Activated CD8-positive, alpha-beta memory T cell treated with anti-CD3 and anti-CD28 coated beads, Interleukin-2, amount 50 U/mL, for 4 hours (primary cell): Measurements from ENCODE around the gene LBP.
"Not testable (repeated sequence)": the region's sequence is repeated elsewhere in the genome, so short reads cannot be mapped to it uniquely, and the experiment has no call there.

Experiments
- DNase-seq: peaks from one replicate; pipeline ENCODE4 v3.0.0-alpha.2; 2020

LBP gene

DNA sequence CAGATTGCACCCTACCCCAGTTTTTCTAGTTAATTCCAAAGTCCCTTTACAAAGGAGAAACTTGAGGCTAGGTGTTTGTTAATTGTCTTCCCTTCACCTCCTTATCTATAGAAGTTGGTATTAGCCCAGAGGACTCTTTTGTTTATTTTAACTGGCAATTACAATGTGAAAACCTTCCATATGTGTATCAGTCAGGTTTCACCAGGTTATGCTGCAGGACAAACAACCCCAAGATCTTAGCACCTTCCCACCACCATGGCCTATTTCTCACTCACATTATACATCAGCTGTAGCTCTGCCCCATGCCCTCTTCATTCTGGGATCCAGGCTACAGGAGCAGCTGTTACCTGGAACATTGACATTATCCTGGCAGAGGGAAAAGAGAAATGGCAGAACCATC, 57.7 kb downstream of the LBP start:
- no peak for DNase-seq

- no peak for DNase-seq
These were observed 58.9 kb downstream of the LBP start for GRCh38 chr20:38405132-38405531.

- DNase-seq, result no peak
These were observed 60.2 kb downstream of the LBP start for GRCh38 chr20:38406476-38406875.

DNA sequence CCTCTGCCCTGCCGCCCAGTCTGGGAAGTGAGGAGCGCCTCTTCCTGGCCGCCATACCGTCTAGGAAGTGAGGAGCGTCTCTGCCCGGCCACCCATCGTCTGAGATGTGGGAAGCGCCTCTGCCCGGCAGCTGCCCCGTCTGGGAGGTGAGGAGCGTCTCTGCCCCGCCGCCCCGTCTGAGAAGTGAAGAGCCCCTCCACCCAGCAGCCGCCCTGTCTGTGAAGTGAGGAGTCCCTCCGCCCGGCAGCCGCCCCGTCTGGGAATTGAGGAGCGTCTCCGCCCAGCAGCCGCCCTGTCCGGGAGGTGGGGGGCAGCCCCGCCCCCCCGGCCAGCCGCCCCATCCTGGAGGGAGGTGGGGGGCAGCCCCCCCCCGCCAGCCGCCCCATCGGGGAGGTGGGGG, 61.0 kb downstream of the LBP start:
- no peak for DNase-seq

DNA sequence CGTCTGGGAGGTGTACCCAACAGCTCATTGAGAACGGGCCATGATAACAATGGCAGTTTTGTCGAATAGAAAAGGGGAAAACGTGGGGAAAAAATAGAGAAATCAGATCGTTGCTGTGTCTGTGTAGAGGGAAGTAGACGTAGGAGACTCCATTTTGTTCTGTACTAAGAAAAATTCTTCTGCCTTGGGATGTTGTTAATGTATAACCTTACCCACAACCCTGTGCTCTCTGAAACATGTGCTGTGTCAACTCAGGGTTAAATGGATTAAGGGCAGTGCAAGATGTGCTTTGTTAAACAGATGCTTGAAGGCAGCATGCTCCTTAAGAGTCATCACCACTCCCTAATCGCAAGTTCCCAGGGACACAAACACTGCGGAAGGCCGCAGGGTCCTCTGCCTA, 61.5 kb downstream of the LBP start:
- DNase-seq, result not testable (repeated sequence)

GRCh38 chr20:38412877-38413577, 66.7 kb downstream of the LBP start:
- DNase-seq, result no peak

GRCh38 chr20:38414769-38415450, 68.6 kb downstream of the LBP start:
- DNase-seq, result no peak

DNA sequence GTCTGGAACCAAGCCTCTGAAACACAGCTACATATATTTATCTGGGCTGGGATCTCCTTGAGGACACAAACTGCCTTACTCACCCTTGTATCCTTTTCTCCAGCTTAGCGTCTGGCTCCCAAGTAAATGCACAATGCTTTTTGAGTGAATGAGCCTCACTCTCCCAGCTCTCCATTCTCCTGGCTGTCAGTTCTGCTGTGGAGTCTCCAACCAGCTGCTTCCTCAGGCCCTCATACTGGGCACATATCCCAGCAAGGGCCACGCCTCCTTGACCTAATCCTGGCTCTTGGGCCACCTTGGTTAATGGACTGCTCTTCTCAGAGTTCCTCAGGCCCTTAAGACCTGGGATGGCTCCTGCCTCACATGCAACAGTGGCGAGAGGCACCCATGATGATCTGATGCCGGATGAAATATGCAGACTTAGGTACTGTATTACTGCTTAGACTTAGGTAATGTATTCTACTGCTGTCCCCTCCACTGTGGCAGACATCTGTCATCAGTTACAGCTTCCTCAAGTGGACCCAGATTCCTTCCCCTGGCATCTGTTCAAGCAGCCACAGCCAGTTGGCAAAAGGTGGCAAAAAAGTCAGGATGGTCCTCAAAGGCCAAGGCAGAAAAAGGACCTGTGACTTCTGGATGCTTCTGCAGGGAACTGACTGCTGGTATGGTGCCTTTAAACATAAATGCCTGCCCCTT, 72.4 kb downstream of the LBP start:
- no peak for DNase-seq

- DNase-seq, result no peak
These were observed 74.3 kb downstream of the LBP start for GRCh38 chr20:38420388-38421085.

- no peak for DNase-seq
These were observed 75.6 kb downstream of the LBP start for GRCh38 chr20:38421915-38422314.

DNA sequence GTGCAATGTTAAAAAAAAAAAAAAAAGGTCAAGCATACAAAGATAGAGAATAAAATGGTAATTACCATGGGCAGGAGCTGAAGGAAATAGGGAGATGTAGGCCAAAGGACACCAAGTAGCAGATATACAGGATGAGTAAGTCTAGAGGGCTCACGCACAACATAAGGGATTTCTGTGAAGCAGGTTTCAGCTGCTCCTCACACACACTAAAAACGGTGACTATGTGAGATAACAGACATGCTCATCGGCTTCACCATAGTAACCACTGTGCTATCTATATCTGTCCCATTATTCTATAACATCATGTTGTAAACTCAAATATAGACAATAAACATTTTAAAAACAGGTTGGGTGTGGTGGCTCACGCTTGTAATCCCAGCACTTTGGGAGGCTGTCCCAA, 77.3 kb downstream of the LBP start:
- DNase-seq, result no peak

DNA sequence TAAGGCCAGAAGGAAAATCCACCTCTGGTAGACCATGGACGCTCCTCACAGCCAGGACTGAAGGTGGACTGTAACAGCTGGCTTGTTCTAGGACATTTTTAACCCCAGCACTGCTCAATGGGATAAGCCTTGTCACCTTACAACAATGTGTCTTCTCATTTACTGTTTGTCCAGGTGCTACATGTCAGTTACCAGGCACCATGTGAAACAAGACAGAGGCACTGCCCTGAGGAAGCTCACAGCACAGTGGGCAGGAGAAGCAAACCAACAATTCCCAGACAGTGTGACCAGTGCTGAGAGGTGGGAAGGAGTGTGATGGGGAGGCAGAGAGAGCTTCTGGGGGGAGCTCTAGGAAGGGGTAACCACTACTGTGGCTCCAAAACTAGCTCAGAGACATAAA, 78.1 kb downstream of the LBP start:
- DNase-seq, result no peak

DNA sequence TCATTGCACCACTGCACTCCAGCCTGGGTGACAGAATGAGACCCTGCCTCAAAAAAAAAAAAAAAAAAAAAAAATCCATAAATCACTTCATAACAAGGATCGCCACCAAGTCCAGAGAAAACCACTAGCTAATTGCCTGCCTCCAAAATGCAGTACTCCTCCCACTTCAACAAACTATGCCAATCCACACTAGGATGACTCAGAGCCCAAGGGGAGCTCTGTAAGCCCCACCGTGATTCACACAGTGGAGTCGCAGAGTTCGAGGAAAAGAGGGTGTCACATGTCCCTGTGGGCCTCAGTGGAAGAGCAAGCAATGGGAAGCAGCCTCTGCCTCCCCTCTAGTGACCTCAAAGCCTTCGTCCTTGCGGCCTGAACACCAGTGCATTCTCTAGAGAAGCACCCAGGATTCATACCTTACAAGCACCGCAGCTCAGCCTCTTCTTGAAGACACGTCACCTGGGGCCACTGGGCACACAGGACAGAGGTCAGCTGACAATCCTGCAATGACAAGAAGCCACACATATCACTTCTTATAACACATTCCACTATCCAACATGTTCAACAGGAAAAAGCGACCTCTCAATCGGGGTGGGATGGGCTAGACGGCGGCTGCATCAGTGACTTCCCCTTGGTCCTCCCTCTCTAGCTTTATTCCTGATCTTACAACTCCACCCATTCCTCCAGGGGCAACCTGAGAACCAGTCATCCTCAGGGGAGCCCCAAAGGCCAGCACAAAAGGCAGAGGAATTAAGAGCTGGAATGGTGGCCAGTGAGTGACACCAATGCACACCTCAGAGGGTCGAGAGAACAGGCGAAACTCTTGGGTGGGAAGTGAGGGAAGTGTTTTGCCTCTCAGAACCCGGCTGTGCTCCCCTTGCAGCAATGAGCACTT, 80.0 kb downstream of the LBP start:
- DNase-seq, result no peak
